ENCODE measurements around the gene SPATA13. TPM values are rescaled to one million over a fixed set of nuclear protein-coding genes. Genes with fewer than 3 reads are reported as not detected.
"Not testable (repeated sequence)": the region's sequence is repeated elsewhere in the genome, so short reads cannot be mapped to it uniquely, and the experiment has no call there.

Gene SPATA13
- total RNA-seq, 1 donor from 2014 or later: 24.7 TPM

GRCh38 chr13:24304620-24305019 is 144.1 kb downstream of the SPATA13 start:
- DNase-seq (ENCODE audit: low spot score): no peak
- no peak for ATAC-seq

- DNase-seq (ENCODE audit: low spot score): no peak
- ATAC-seq: no peak
These were observed 146.1 kb downstream of the SPATA13 start for GRCh38 chr13:24306632-24307031.

- DNase-seq (ENCODE audit: low spot score): no peak
These were observed 146.9 kb downstream of the SPATA13 start for GRCh38 chr13:24307211-24308067.

GRCh38 chr13:24308068-24308445 is 147.5 kb downstream of the SPATA13 start:
- ATAC-seq (peak; percentile 23), DNase-seq (ENCODE audit: low spot score) (no peak)

More at GRCh38 chr13:24307211-24308067, 146.9 kb downstream of the SPATA13 start:
- ATAC-seq: peak; percentile 41

GRCh38 chr13:24308488-24309020 is 148.0 kb downstream of the SPATA13 start:
- ATAC-seq: peak; percentile 16
- DNase-seq (ENCODE audit: low spot score): no peak

- not testable (repeated sequence) for DNase-seq (ENCODE audit: low spot score); ATAC-seq
These were observed 148.8 kb downstream of the SPATA13 start, which contains the start of gene C1QTNF9 for GRCh38 chr13:24309300-24309699. Gene C1QTNF9 (plus strand): TSS chr13:24309580. CDS start chr13:24316004, 6,424 bp downstream.

- ATAC-seq (peak; percentile 38), DNase-seq (ENCODE audit: low spot score) (no peak)
These were observed 152.9 kb downstream of the SPATA13 start for GRCh38 chr13:24313439-24313838.

- not testable (repeated sequence) for ATAC-seq; DNase-seq (ENCODE audit: low spot score)
These were observed 157.3 kb downstream of the SPATA13 start for GRCh38 chr13:24317835-24318234.

- DNase-seq (ENCODE audit: low spot score); ATAC-seq: not testable (repeated sequence)
These were observed 158.4 kb downstream of the SPATA13 start for GRCh38 chr13:24318878-24319277.

GRCh38 chr13:24319641-24320040 is 159.1 kb downstream of the SPATA13 start:
- ATAC-seq; DNase-seq (ENCODE audit: low spot score): not testable (repeated sequence)

GRCh38 chr13:24321416-24321815 is 160.9 kb downstream of the SPATA13 start:
- ATAC-seq; DNase-seq (ENCODE audit: low spot score): not testable (repeated sequence)

- peak; percentile 74 for ATAC-seq
- DNase-seq (ENCODE audit: low spot score): not testable (repeated sequence)
These were observed 161.9 kb downstream of the SPATA13 start for GRCh38 chr13:24322470-24322869.

GRCh38 chr13:24323036-24323738 is 162.7 kb downstream of the SPATA13 start:
- ATAC-seq (no peak), DNase-seq (ENCODE audit: low spot score) (no peak)

GRCh38 chr13:24323739-24324075 is 163.2 kb downstream of the SPATA13 start:
- DNase-seq (ENCODE audit: low spot score): no peak
- no peak for ATAC-seq

- not testable (repeated sequence) for DNase-seq (ENCODE audit: low spot score); ATAC-seq
These were observed 167.1 kb downstream of the SPATA13 start for GRCh38 chr13:24327598-24327997.

GRCh38 chr13:24328145-24328544 is 167.6 kb downstream of the SPATA13 start:
- no peak for DNase-seq (ENCODE audit: low spot score)
- ATAC-seq: peak; percentile 21

- ATAC-seq: no peak
These were observed 178.2 kb downstream of the SPATA13 start for GRCh38 chr13:24338721-24339120.

GRCh38 chr13:24339937-24340607 is 179.6 kb downstream of the SPATA13 start:
- DNase-seq (ENCODE audit: low spot score): no peak
- ATAC-seq: no peak

More at GRCh38 chr13:24338721-24339120, 178.2 kb downstream of the SPATA13 start:
- no peak for DNase-seq (ENCODE audit: low spot score)

GRCh38 chr13:24340608-24340955 is 180.1 kb downstream of the SPATA13 start:
- ATAC-seq (no peak), DNase-seq (ENCODE audit: low spot score) (no peak)

GRCh38 chr13:24341439-24341838 is 180.9 kb downstream of the SPATA13 start:
- DNase-seq (ENCODE audit: low spot score): no peak
- ATAC-seq: no peak

- no peak for ATAC-seq
- DNase-seq (ENCODE audit: low spot score): no peak
These were observed 187.9 kb downstream of the SPATA13 start for GRCh38 chr13:24348385-24348784.

All from left lobe of liver (tissue), 2 donors.